ENCODE results near the gene EIF4H.
"Not testable (repeated sequence)": the region's sequence is repeated elsewhere in the genome, so short reads cannot be mapped to it uniquely, and the experiment has no call there.

The EIF4H gene

GRCh38 chr7:74190259-74190658 is 16.1 kb downstream of the EIF4H start:
- no peak for TF ChIP-seq CTCF (IDR thresholded peaks at IDR 0.05; ENCODE audit: control insufficient read depth, extremely low read depth, insufficient read depth)
- H3K4me3 ChIP-seq (ENCODE audit: low read depth, low read length), result no peak overlapping the region
- no peak for DNase-seq (ENCODE audit: low read depth)

- no peak for DNase-seq (ENCODE audit: low read depth)
- no peak overlapping the region for H3K4me3 ChIP-seq (ENCODE audit: low read depth, low read length)
- TF ChIP-seq CTCF (IDR thresholded peaks at IDR 0.05; ENCODE audit: control insufficient read depth, extremely low read depth, insufficient read depth), result no peak
These were observed 17.1 kb downstream of the EIF4H start for GRCh38 chr7:74191231-74191630.

GRCh38 chr7:74193054-74193453 is 18.9 kb downstream of the EIF4H start:
- no peak for DNase-seq (ENCODE audit: low read depth)
- no peak for TF ChIP-seq CTCF (IDR thresholded peaks at IDR 0.05; ENCODE audit: control insufficient read depth, extremely low read depth, insufficient read depth)
- H3K4me3 ChIP-seq (ENCODE audit: low read depth, low read length), result no peak overlapping the region

- no peak for DNase-seq (ENCODE audit: low read depth)
- no peak for TF ChIP-seq CTCF (IDR thresholded peaks at IDR 0.05; ENCODE audit: control insufficient read depth, extremely low read depth, insufficient read depth)
- no peak overlapping the region for H3K4me3 ChIP-seq (ENCODE audit: low read depth, low read length)
These were observed 19.8 kb downstream of the EIF4H start for GRCh38 chr7:74193913-74194312.

- TF ChIP-seq CTCF (IDR thresholded peaks at IDR 0.05; ENCODE audit: control insufficient read depth, extremely low read depth, insufficient read depth), result no peak
- no peak for DNase-seq (ENCODE audit: low read depth)
- no peak overlapping the region for H3K4me3 ChIP-seq (ENCODE audit: low read depth, low read length)
These were observed 20.5 kb downstream of the EIF4H start for GRCh38 chr7:74194686-74195085.

- not testable (repeated sequence) for H3K4me3 ChIP-seq (ENCODE audit: low read depth, low read length); DNase-seq (ENCODE audit: low read depth)
These were observed 21.1 kb downstream of the EIF4H start for GRCh38 chr7:74195139-74195860.

- not testable (repeated sequence) for H3K4me3 ChIP-seq (ENCODE audit: low read depth, low read length); DNase-seq (ENCODE audit: low read depth)
These were observed 22.0 kb downstream of the EIF4H start for GRCh38 chr7:74195968-74196654.
